GM12892 (cell line): Measurements from ENCODE around the gene RFX4.

Source experiments
- POLR2A ChIP-seq: IDR thresholded peaks from 2 replicates; pipeline ENCODE4 v1.6.1; 2011; ENCODE audit warnings: low read depth, low read length, control low read depth
- POLR2AphosphoS5 ChIP-seq: IDR thresholded peaks from 2 replicates; pipeline ENCODE4 v1.6.1; 2011; ENCODE audit warnings: low read depth, low read length, control low read depth
- TAF1 ChIP-seq: IDR thresholded peaks from 2 replicates; pipeline ENCODE4 v1.6.1; 2011; ENCODE audit warnings: low read depth, mild to moderate bottlenecking, control low read depth, low read length, borderline replicate concordance

GRCh38 chr12:106601496-106601895 lies 18.7 kb downstream of the RFX4 start:
- TF ChIP-seq POLR2A (no peak), TAF1 (no peak), POLR2AphosphoS5 (no peak)
